Epidermal melanocyte (primary cell): ENCODE measurements around the gene LHX3.
"Not testable (repeated sequence)": the region's sequence is repeated elsewhere in the genome, so short reads cannot be mapped to it uniquely, and the experiment has no call there.

ENCODE experiments used
- DNase-seq: peaks from one replicate; pipeline ENCODE4 v3.0.0; 2011; ENCODE audit warnings: low spot score; ENCODE audit not compliant: insufficient read length

LHX3 gene

DNA sequence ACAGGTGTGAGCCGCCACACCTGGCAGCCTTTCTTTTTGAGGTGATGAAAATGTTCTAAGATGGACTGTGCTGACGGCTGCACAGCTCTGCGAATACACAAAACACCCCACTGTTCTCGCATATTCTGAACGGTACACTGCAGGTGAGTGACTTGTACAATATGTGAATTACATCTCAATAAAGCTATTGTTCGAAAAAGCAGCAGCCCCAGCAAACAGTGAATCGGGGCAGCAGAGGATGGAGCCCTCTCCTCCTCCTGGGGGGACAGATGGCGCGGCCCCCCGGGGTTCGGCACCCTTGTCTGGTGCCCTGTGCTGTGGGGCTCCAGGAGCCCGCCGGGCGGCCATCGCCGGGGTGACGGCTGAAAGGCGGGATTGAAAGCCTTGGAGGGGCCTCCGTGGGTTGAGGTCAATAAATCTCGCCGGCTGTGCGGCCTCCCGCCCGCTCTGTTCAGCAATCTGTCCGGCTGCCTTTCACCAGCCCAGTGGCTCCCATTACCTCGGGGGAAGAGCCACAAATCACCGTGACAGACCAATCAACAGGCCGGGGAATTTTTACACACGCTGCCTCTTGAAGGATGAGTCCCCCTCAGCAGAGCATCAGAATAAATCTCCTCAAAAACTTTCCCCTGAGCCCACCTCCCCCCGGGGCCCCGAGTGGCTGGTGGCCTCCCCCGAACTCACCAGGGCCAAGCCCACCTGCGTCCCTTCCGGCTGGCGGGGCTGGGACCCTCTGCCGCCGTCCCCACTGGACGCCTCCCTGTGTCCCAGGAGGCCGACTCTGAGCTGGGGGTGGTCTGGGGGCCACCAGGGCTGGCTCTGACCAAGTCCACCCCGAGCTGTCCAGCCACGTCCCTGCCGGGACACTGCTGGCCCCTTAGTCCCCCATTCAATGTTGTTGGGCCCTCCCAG, 48.5 kb downstream of the LHX3 start:
- no peak for DNase-seq

DNA sequence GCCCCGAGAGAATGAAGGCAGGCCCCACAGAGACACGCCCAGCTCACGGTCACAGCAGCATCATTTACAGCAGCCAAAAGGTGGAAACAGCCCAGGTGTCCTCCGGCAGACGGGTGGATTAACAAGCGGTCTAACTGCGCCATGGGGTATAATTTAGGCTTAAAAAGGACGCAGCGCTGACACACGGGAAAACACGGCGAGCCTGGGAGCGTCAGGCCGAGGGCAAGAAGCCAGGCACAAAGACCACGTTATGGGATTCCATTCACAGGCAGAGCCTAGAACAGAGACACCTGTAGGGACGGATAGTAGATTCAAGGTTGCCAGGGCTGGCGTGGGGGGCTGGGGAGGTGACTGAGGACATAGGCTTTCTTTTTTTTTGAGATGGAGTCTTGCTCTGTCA, 49.4 kb downstream of the LHX3 start:
- no peak for DNase-seq

DNA sequence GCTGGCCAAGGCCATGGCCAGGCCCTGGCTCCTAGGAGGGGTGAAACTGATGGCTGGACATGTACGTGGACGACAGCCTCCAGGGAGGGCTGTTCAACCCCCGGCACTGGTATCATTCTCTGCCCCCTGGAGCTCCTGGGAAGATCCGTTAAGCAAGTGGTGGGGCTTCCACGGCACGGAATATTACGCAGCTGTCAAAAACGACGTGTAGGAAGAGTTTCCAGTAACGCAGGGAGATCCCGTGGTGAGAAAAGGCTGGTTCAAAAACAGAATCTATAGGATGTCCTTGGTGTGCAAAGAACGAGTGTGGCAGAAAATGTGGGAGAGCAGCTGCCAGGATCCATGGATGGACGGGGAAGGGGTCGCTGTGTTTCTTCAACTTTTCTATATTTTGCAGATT, 50.0 kb downstream of the LHX3 start:
- no peak for DNase-seq

- no peak for DNase-seq
Observed at GRCh38 chr9:136153381-136154065, 51.4 kb downstream of the LHX3 start.

GRCh38 chr9:136152931-136153330, 52.0 kb downstream of the LHX3 start:
- no peak for DNase-seq

- DNase-seq, result no peak
Observed at GRCh38 chr9:136152543-136152866, 52.4 kb downstream of the LHX3 start.

DNA sequence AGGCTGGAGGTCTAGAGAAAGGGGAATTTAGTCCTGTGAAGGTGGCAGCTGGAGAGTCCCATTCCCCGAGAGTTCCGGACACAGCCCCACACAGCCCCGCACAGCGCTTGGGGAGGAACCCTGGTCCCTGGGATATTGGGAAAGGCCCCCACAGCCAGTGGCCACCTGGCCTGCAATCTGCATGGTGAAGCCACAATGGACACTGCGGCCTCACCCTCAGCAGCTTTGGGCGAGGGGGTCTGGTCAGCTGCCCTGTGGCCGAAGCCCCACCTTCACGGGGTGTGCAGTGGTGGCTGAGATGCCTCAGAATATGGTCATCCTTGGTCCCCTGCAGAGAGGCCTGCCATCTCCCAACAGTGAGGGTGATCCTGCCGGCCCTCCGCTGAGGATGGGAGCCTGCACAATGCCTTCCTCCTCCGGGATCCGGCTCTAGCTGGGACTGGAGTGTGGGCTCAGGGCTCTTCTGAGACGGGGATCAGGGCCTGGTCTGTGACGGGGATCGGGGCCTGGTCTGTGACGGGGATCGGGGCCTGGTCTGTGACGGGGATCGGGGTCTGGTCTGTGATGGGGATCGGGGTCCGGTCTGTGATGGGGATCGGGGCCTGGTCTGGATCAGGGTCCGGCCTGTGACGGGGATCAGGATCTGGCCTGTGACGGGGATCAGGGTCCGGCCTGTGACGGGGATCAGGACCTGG, 52.9 kb downstream of the LHX3 start:
- DNase-seq, result no peak

GRCh38 chr9:136151214-136151804, 53.6 kb downstream of the LHX3 start:
- no peak for DNase-seq

DNA sequence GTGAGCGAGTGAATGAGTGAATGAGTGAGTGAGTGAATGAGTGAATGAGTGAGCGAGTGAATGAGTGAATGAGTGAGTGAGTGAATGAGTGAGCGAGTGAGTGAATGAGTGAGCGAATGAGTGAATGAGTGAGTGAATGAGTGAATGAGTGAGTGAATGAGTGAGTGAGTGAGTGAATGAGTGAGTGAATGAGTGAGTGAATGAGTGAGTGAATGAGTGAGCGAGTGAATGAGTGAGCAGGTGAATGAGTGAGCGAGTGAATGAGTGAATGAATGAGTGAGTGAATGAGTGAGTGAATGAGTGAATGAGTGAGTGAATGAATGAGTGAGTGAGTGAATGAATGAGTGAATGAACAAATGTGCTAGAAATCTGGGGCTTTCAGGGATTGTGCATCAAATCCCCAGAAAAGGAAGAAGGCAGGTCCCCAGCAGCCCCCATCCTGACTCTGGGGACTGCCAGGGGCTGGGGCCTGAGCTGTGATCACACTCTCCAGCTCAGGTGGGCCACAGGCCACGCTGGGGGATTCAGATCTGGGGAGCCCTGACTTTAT, 54.2 kb downstream of the LHX3 start:
- DNase-seq, result not testable (repeated sequence)

DNA sequence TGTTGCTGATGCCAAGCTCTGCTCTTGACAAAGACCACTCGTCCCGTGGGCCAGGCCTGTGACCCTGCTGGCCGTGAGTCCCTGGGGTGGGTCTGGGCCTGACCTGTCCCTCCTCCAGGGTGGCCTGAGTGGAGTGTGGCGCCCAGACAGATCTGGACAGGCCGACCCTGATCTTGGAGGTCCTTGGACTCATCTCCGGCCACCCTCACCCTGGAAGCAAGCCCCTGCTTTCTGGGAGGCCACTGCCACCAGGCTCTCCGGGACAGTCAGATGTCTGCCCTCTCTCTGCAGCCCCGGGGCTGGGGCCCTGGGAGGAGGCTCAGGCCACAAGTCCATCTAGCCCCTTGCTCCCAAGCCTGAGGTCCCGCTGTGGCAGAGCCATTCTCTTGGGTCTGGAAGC, 55.1 kb downstream of the LHX3 start:
- no peak for DNase-seq

GRCh38 chr9:136149337-136149736, 55.6 kb downstream of the LHX3 start:
- no peak for DNase-seq

DNA sequence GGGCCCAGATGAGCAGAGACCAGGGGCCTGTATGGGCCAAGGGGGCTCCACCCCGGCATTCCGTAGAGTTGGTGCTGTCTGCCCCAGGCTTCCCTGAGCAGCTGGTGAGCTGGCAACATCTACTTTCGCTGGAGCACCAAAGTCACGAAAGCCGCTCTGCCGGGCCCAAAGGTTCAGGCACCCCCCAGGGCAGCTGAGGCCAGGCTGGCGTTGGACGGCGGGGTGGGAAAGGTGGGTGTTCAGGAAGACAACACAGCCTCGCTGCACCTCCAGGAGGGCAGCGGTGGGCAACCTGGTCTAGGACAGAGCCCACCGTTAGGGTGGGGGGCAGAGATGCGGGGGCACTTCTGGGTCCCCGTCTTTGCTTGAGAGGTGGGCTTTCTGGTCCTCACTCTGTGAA, 56.2 kb downstream of the LHX3 start:
- no peak for DNase-seq

DNA sequence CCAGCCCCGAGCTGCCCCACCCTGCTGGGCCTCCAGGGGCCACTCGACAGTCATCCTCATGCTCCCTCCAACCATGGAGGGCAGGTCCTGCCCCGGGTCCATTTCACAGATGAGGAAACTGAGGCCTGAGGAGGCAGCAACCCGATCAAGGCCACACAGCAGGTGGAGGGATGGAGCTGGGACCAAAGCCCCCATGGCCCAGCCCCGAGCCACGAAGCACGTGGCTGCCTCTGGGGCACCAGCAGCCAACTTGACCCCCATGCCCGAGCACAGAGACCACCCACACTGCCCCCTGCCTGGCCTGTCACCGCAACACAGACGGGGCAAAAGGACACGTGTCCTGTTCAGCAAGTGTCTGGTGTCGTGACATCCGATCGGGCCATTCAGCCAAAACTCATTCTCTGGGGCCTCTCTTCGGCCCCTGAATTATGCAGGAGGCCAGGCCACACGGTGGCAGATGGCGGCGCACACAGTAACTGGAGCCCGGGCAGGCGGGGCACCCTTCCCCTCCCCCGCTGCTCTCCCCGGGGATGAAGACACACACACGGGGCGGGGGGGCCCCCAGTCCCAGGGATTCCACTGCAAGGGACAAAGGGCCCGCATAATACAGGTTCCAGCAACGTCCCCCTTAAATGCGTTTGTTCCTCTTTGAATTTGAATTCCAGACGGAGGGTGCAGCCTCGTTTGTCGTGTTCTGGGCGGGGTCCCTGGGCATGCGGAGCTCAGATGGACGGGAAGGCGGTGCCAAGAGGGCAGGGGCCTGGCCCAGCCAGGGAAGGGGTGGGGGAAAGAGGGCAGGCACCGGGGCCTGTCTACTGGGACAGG, 56.8 kb downstream of the LHX3 start:
- no peak for DNase-seq

- no peak for DNase-seq
Observed at GRCh38 chr9:136147038-136147889, 57.7 kb downstream of the LHX3 start.
